Vagina (tissue), 2 donors: Measurements from ENCODE around the gene ACTRT1. TPM values are rescaled to one million over a fixed set of nuclear protein-coding genes. Genes with fewer than 3 reads are reported as not detected.

Source experiments
- DNase-seq, 2 donors: peaks; one replicate each; pipeline ENCODE4 v3.0.0-alpha.2; 2017; ENCODE audit errors: extremely low spot score in 2 of 2
- H3K27ac ChIP-seq: fragments of 200-600 bp; sonication (generic); one replicate; pipeline ENCODE4 v1.5.1; 2019
- H3K27me3 ChIP-seq: fragments of 200-600 bp; sonication (generic); one replicate; pipeline ENCODE4 v1.5.1; 2019
- H3K36me3 ChIP-seq, 2 donors: fragments of 200-600 bp; sonication (generic); one replicate each; pipeline ENCODE4 v1.5.1; 2017 to 2019
- H3K4me1 ChIP-seq: fragments of 200-600 bp; sonication (generic); one replicate; pipeline ENCODE4 v1.5.1; 2019
- H3K4me3 ChIP-seq, 2 donors: fragments of 200-600 bp; sonication (generic); 1 replicate in 1 of 2; 2 replicates in 1 of 2; pipeline ENCODE4 v1.5.1; 2016 to 2019
- H3K9me3 ChIP-seq: fragments of 200-600 bp; sonication (generic); one replicate; pipeline ENCODE4 v1.5.1; 2019
- CTCF ChIP-seq, 3 experiments: fragments of 450-650 bp in 2 of 3; fragments of 200-600 bp in 1 of 3; sonication (generic) in 1 of 3; IDR thresholded peaks; one replicate each; pipeline ENCODE4 v1.5.1; 2017 to 2019; ENCODE audit warnings: antibody characterized with exemption in 3 of 3, mild to moderate bottlenecking in 2 of 3, moderate library complexity in 2 of 3
- POLR2A ChIP-seq, 2 donors: fragments of 450-650 bp; IDR thresholded peaks; one replicate each; pipeline ENCODE4 v1.6.1; 2017; ENCODE audit warnings: antibody characterized with exemption in 2 of 2, mild to moderate bottlenecking in 2 of 2, moderate library complexity in 2 of 2
- POLR2AphosphoS5 ChIP-seq, 2 donors: sonication (generic); formaldehyde crosslinking; IDR thresholded peaks; one replicate each; pipeline ENCODE4 v1.9.0; 2017; ENCODE audit warnings: antibody characterized with exemption in 2 of 2, mild to moderate bottlenecking in 2 of 2, low read depth in 1 of 2; ENCODE audit not compliant: insufficient read depth in 1 of 2
- intact Hi-C: fragments of 100-400 bp; cut with DNase I; formaldehyde crosslinking; loops from one replicate; pipeline ENCODE4 v1.15.1; 2023
- total RNA-seq: library from RNA; depleted of rRNA; stranded (reverse); fragments of >200 nt; gene quantifications from one replicate; pipeline ENCODE4 v1.2.3, GENCODE V29; 2016

Gene ACTRT1
- total RNA-seq = not detected

GRCh38 chrX:128052303-128052702 is at the start of gene ACTRT1:
TSS of gene ACTRT1 (minus strand) at chrX:128052403. CDS start at chrX:128052206, 197 bp downstream.
- Histone ChIP-seq H3K27ac (no peak within 1 kb of the TSS), H3K4me1 (no peaks in the 10 kb centered on the region), H3K4me3 (no peak within 1 kb of the TSS), H3K27me3 (no peaks in the 10 kb centered on the region), H3K36me3 (no peaks in the 10 kb centered on the region), H3K9me3 (no peaks in the 10 kb centered on the region)
- intact Hi-C loops = no loop called here
- no peak for DNase-seq
- TF ChIP-seq POLR2AphosphoS5 (IDR thresholded peaks at IDR 0.05; ENCODE audit: insufficient read depth in 1 of 2, low read depth in 1 of 2) (no peak), POLR2A (IDR thresholded peaks at IDR 0.05) (no peak), CTCF (IDR thresholded peaks at IDR 0.05) (no peak)

GRCh38 chrX:128078545-128078944 is 26.3 kb upstream of the ACTRT1 start:
- H3K27ac ChIP-seq = no peak overlapping the region
- no peaks in the 10 kb centered on the region for H3K27me3 ChIP-seq
- H3K4me1 ChIP-seq = no peaks in the 10 kb centered on the region
- H3K4me3 ChIP-seq = no peak overlapping the region
- no peak for DNase-seq
- TF ChIP-seq POLR2AphosphoS5 (IDR thresholded peaks at IDR 0.05; ENCODE audit: insufficient read depth in 1 of 2, low read depth in 1 of 2) = no peak
- no peak for TF ChIP-seq POLR2A (IDR thresholded peaks at IDR 0.05)
- TF ChIP-seq CTCF (IDR thresholded peaks at IDR 0.05) = no peak
- no peaks in the 10 kb centered on the region for H3K36me3 ChIP-seq
- intact Hi-C loops = no loop called here
- H3K9me3 ChIP-seq = no peaks in the 10 kb centered on the region

- Histone ChIP-seq H3K36me3 (no peaks in the 10 kb centered on the region), H3K27me3 (no peaks in the 10 kb centered on the region), H3K4me1 (no peaks in the 10 kb centered on the region), H3K9me3 (no peaks in the 10 kb centered on the region), H3K27ac (no peak overlapping the region), H3K4me3 (no peak overlapping the region)
- intact Hi-C loops = no loop called here
- TF ChIP-seq POLR2AphosphoS5 (IDR thresholded peaks at IDR 0.05; ENCODE audit: insufficient read depth in 1 of 2, low read depth in 1 of 2) = no peak
- no peak for TF ChIP-seq POLR2A (IDR thresholded peaks at IDR 0.05)
- no peak for TF ChIP-seq CTCF (IDR thresholded peaks at IDR 0.05)
- no peak for DNase-seq
Measured at GRCh38 chrX:128057421-128057820, 5.2 kb upstream of the ACTRT1 start.

GRCh38 chrX:128051526-128051925 is 677 bp downstream of the ACTRT1 start:
- Histone ChIP-seq H3K36me3 (no peaks in the 10 kb centered on the region), H3K9me3 (no peaks in the 10 kb centered on the region), H3K27me3 (no peaks in the 10 kb centered on the region), H3K4me3 (no peak overlapping the region), H3K4me1 (no peaks in the 10 kb centered on the region), H3K27ac (no peak overlapping the region)
- DNase-seq = no peak
- TF ChIP-seq POLR2AphosphoS5 (IDR thresholded peaks at IDR 0.05; ENCODE audit: insufficient read depth in 1 of 2, low read depth in 1 of 2) (no peak), CTCF (IDR thresholded peaks at IDR 0.05) (no peak), POLR2A (IDR thresholded peaks at IDR 0.05) (no peak)
- intact Hi-C loops = no loop called here

GRCh38 chrX:128035318-128035717 is 16.9 kb downstream of the ACTRT1 start:
- H3K4me3 ChIP-seq = no peak overlapping the region
- intact Hi-C loops = no loop called here
- H3K27ac ChIP-seq = no peak overlapping the region
- TF ChIP-seq POLR2A (IDR thresholded peaks at IDR 0.05) = no peak
- no peak for TF ChIP-seq POLR2AphosphoS5 (IDR thresholded peaks at IDR 0.05; ENCODE audit: insufficient read depth in 1 of 2, low read depth in 1 of 2)
- no peak for TF ChIP-seq CTCF (IDR thresholded peaks at IDR 0.05)
- H3K9me3 ChIP-seq = no peaks in the 10 kb centered on the region
- H3K36me3 ChIP-seq = no peaks in the 10 kb centered on the region
- H3K27me3 ChIP-seq = no peaks in the 10 kb centered on the region
- DNase-seq = no peak
- H3K4me1 ChIP-seq = no peaks in the 10 kb centered on the region
